Measurements from ENCODE around the gene FMO5. TPM values are rescaled to one million over a fixed set of nuclear protein-coding genes. Genes with fewer than 3 reads are reported as not detected.

FMO5 gene
- total and polyA plus RNA-seq, 10 of the 15 experiments (the other 5 are each of a cell fraction or from before 2014, with no cell fraction given), result 0.05 to 0.58 (median 0.19) TPM

DNA sequence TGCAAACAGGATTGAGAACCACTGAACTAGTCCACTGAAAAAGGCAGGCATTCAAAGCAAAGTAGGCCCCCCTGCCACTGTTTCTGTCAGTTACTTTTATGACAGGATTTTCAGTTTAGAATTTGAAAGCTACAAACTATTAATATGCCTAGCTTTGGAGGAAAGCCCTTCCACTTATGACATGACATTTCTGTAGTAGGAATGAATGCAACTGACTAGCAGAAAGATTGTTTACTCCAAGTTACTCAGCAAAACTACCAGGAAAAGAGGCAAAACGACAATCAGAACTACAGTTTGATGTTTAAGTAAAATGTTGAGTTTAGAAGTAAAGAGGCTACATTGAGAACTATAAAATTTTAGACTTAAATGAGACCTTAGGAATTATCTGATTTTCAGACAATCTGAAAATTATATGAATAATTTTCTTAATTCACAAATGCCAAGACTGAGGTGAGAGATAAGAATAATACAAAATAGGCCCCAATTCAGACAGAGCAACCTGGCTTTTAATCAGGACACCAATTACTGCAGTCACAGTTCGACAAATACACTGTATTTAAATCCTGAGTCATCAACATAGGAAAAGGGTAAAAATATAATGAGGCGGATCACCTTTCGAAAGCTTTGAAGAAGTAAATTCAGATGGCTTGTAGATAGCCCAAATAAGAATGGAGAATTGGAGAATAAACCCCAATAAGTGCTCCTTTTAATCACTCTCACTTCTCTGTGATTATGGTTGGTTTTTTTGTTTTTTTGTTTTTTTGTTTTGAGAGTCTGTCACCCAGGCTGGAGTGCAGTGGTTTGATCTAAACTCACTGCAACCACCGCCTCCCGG, 55.1 kb downstream of the FMO5 start:
- Histone ChIP-seq H3K4me3 (peak overlapping the region; percentile 89; the same call in 1 of the 2 replicates), H3K9ac (ENCODE audit: control insufficient read depth, insufficient read depth, low read length) (0 out of 2 replicates have a peak overlapping the region, but pooled peaks have one; percentile 9), H3K27me3 (replicated peaks in 1 of 2; ENCODE audit: control insufficient read depth in 2 of 2, insufficient read depth in 2 of 2, low read length in 1 of 2) (no peaks in the 10 kb centered on the region), H3K4me1 (ENCODE audit: control insufficient read depth, insufficient read depth, low read length) (no peaks in the 10 kb centered on the region), H3K79me2 (ENCODE audit: control insufficient read depth, insufficient read depth, low read length) (peaks cover 22% of the 10 kb centered on the region), H4K20me1 (ENCODE audit: control insufficient read depth, insufficient read depth) (no peaks in the 10 kb centered on the region), H2AFZ (ENCODE audit: control insufficient read depth, low read depth, low read length) (no peak overlapping the region), H3K36me3 (ENCODE audit: control insufficient read depth in 2 of 2, insufficient read depth in 2 of 2, low read length in 1 of 2) (peaks cover 0 to 2% of the 10 kb centered on the region in 2 experiments; a peak in 1 of 4 replicates), H3K27ac (ENCODE audit: control insufficient read depth, insufficient read depth) (no peak overlapping the region; the same call in 1 of the 2 replicates), H3K4me2 (ENCODE audit: control insufficient read depth, insufficient read depth) (peak overlapping the region; percentile 76), H3K9me3 (replicated peaks; ENCODE audit: control insufficient read depth, insufficient read depth, low read length) (no peaks in the 10 kb centered on the region)
- FAIRE-seq (no peak), ATAC-seq (no peak), DNase-seq (ENCODE audit: low read depth, low spot score) (no peak)
- WGBS (ENCODE audit: insufficient coverage, insufficient replicate concordance, low lambda C conversion rate, missing lambda C conversion rate), result 89% methylated on average over 6 of the region's 6 CpGs
- BruUV-seq (replicated peaks), result no TSS peak
- ChIA-PET CTCF (interaction anchor here (2.4 to 6.1 kb wide), 2 partner anchors 8 to 72 kb away, joined by 13 to 54 read pairs; partner anchors contain the start of gene CHD1L), RAD21 (ENCODE audit: unreplicated experiment) (interaction anchor here (1.1 to 2.3 kb wide), 4 partner anchors 8 to 76 kb away, joined by 3 to 11 read pairs (median 5); partner anchors contain the start of gene CHD1L), SMC1A (ENCODE audit: uncharacterized antibody, unreplicated experiment) (interaction anchor here (1.0 to 2.5 kb wide), 2 partner anchors 72 to 74 kb away, joined by 3 to 11 read pairs; partner anchors contain the start of gene CHD1L), POLR2A (interaction anchor here (1.3 kb wide), 1 partner anchor 73 kb away, joined by 4 read pairs; no protein-coding TSS in a partner anchor)
- in situ Hi-C loops (cut with MboI), result loop anchor here (5.0 kb wide), 1 partner anchor 77 kb away; no protein-coding TSS in a partner anchor
- TF ChIP-seq, protein P1, sequence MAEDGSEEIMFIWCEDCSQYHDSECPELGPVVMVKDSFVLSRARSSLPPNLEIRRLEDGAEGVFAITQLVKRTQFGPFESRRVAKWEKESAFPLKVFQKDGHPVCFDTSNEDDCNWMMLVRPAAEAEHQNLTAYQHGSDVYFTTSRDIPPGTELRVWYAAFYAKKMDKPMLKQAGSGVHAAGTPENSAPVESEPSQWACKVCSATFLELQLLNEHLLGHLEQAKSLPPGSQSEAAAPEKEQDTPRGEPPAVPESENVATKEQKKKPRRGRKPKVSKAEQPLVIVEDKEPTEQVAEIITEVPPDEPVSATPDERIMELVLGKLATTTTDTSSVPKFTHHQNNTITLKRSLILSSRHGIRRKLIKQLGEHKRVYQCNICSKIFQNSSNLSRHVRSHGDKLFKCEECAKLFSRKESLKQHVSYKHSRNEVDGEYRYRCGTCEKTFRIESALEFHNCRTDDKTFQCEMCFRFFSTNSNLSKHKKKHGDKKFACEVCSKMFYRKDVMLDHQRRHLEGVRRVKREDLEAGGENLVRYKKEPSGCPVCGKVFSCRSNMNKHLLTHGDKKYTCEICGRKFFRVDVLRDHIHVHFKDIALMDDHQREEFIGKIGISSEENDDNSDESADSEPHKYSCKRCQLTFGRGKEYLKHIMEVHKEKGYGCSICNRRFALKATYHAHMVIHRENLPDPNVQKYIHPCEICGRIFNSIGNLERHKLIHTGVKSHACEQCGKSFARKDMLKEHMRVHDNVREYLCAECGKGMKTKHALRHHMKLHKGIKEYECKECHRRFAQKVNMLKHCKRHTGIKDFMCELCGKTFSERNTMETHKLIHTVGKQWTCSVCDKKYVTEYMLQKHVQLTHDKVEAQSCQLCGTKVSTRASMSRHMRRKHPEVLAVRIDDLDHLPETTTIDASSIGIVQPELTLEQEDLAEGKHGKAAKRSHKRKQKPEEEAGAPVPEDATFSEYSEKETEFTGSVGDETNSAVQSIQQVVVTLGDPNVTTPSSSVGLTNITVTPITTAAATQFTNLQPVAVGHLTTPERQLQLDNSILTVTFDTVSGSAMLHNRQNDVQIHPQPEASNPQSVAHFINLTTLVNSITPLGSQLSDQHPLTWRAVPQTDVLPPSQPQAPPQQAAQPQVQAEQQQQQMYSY (CRISPR knock-in tag; IDR thresholded peaks at IDR 0.05), result no peak
- TF ChIP-seq SMAD1 (IDR thresholded peaks at IDR 0.05; ENCODE audit: low read depth, partially characterized antibody) (no peak), KAT2A (conservative IDR thresholded peaks at IDR 0.05; ENCODE audit: control insufficient read depth, low read depth, low read length) (no peak), TCF12 (IDR thresholded peaks at IDR 0.05; ENCODE audit: low read depth, low read length) (no peak), NR2C1 (IDR thresholded peaks at IDR 0.05) (no peak), EZH2 (IDR thresholded peaks at IDR 0.05; ENCODE audit: borderline replicate concordance, control insufficient read depth, low read depth, low read length) (no peak), POU2F2 (IDR thresholded peaks at IDR 0.05; ENCODE audit: borderline replicate concordance, low read depth, low read length) (no peak)
- TF ChIP-seq, protein P2, sequence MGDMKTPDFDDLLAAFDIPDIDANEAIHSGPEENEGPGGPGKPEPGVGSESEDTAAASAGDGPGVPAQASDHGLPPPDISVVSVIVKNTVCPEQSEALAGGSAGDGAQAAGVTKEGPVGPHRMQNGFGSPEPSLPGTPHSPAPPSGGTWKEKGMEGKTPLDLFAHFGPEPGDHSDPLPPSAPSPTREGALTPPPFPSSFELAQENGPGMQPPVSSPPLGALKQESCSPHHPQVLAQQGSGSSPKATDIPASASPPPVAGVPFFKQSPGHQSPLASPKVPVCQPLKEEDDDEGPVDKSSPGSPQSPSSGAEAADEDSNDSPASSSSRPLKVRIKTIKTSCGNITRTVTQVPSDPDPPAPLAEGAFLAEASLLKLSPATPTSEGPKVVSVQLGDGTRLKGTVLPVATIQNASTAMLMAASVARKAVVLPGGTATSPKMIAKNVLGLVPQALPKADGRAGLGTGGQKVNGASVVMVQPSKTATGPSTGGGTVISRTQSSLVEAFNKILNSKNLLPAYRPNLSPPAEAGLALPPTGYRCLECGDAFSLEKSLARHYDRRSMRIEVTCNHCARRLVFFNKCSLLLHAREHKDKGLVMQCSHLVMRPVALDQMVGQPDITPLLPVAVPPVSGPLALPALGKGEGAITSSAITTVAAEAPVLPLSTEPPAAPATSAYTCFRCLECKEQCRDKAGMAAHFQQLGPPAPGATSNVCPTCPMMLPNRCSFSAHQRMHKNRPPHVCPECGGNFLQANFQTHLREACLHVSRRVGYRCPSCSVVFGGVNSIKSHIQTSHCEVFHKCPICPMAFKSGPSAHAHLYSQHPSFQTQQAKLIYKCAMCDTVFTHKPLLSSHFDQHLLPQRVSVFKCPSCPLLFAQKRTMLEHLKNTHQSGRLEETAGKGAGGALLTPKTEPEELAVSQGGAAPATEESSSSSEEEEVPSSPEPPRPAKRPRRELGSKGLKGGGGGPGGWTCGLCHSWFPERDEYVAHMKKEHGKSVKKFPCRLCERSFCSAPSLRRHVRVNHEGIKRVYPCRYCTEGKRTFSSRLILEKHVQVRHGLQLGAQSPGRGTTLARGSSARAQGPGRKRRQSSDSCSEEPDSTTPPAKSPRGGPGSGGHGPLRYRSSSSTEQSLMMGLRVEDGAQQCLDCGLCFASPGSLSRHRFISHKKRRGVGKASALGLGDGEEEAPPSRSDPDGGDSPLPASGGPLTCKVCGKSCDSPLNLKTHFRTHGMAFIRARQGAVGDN (IDR thresholded peaks at IDR 0.05), result no peak
- TF ChIP-seq, protein P3, sequence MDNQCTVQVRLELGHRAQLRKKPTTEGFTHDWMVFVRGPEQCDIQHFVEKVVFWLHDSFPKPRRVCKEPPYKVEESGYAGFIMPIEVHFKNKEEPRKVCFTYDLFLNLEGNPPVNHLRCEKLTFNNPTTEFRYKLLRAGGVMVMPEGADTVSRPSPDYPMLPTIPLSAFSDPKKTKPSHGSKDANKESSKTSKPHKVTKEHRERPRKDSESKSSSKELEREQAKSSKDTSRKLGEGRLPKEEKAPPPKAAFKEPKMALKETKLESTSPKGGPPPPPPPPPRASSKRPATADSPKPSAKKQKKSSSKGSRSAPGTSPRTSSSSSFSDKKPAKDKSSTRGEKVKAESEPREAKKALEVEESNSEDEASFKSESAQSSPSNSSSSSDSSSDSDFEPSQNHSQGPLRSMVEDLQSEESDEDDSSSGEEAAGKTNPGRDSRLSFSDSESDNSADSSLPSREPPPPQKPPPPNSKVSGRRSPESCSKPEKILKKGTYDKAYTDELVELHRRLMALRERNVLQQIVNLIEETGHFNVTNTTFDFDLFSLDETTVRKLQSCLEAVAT (IDR thresholded peaks at IDR 0.05), result no peak
- intact Hi-C loops (cut with micrococcal nuclease; ENCODE audit: unreplicated experiment), result loop anchor here (5.0 kb wide), 1 partner anchor 57 kb away; the partner anchor contains the start of gene FMO5

Measured in GM12878 (cell line).